ENCODE measurements around the gene APOA5. TPM values are rescaled to one million over a fixed set of nuclear protein-coding genes. Genes with fewer than 3 reads are reported as not detected.

The APOA5 gene
- total and polyA plus RNA-seq, 2 of the 13 experiments (the other 11 are each of a cell fraction or from before 2014, with no cell fraction given), result 44.0 to 49.1 TPM

- TF ChIP-seq ZSCAN20 (CRISPR knock-in tag; IDR thresholded peaks at IDR 0.05; ENCODE audit: borderline replicate concordance) (peak; percentile 87), MTERF4 (CRISPR knock-in tag; IDR thresholded peaks at IDR 0.05) (peak; percentile 96), ZBED4 (CRISPR knock-in tag; IDR thresholded peaks at IDR 0.05; ENCODE audit: borderline replicate concordance) (peak; percentile 46; the same call in 1 of the 2 replicates), RBM39 (IDR thresholded peaks at IDR 0.05; ENCODE audit: low read depth, low read length, poor library complexity, severe bottlenecking) (peak; percentile 94), PTBP1 (IDR thresholded peaks at IDR 0.05; ENCODE audit: low read depth, low read length, poor library complexity, severe bottlenecking) (no peak), ZSCAN22 (CRISPR knock-in tag; IDR thresholded peaks at IDR 0.05) (0 out of 2 replicates have a peak, but pooled peaks have one; percentile 50), PLSCR1 (CRISPR knock-in tag; IDR thresholded peaks at IDR 0.05; ENCODE audit: borderline replicate concordance) (no peak), ZNF180 (CRISPR knock-in tag; IDR thresholded peaks at IDR 0.05; ENCODE audit: borderline replicate concordance, low read depth) (no peak), LBX2 (CRISPR knock-in tag; IDR thresholded peaks at IDR 0.05; ENCODE audit: borderline replicate concordance) (0 out of 2 replicates have a peak, but pooled peaks have one; percentile 22), UBTF (CRISPR knock-in tag; IDR thresholded peaks at IDR 0.05) (peak; percentile 89), MEIS2 (CRISPR knock-in tag; IDR thresholded peaks at IDR 0.05) (peak; percentile 42; the same call in 1 of the 2 replicates), PRPF4 (IDR thresholded peaks at IDR 0.05; ENCODE audit: low read depth, low read length, poor library complexity, severe bottlenecking) (no peak), ZNF18 (CRISPR knock-in tag; IDR thresholded peaks at IDR 0.05; ENCODE audit: insufficient replicate concordance) (no peak), ZNF569 (CRISPR knock-in tag; IDR thresholded peaks at IDR 0.05; ENCODE audit: borderline replicate concordance) (no peak; the same call in 1 of the 2 replicates), ERF (CRISPR knock-in tag; IDR thresholded peaks at IDR 0.05) (peak; percentile 82), ZNF124 (CRISPR knock-in tag; IDR thresholded peaks at IDR 0.05) (peak; percentile 80; the same call in 1 of the 2 replicates)
Observed at GRCh38 chr11:116837231-116838091, 45.8 kb upstream of the APOA5 start, which contains the start of gene APOA1 (continued).

Data from HepG2 (cell line).